GM08714 (cell line): Measurements from ENCODE around the gene DNAJC1.

Source experiments
- H3K4me3 ChIP-seq: fragments of 200-500 bp; sonication (Bioruptor generic); 2 replicates; pipeline ENCODE4 v1.5.1; 2014; ENCODE audit warnings: mild to moderate bottlenecking, low read length, inconsistent platforms
- ZNF274 ChIP-seq: IDR thresholded peaks from 2 replicates; pipeline ENCODE4 v1.6.1; 2012; ENCODE audit warnings: mild to moderate bottlenecking, low read depth, low read length

DNAJC1 gene

DNA sequence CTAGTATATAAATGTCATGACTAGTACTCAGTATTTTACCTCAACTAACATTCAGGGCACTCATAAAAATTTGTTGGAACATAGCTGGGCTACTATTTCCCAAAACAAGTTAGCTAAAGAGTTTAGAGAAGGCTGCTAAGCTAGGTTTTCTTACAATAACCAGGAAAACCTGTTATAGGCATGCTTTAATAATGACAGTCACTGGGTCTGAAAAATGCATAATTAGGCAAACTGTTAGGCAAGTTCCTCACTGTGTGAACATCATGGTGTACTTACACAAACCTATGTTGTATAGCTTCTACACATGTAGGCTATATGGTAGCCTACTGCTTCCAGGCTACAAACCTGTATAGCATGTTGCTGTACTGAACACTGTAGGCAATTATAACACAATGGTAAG, 79.0 kb downstream of the DNAJC1 start:
- H3K4me3 ChIP-seq = no peak overlapping the region
- no peak for TF ChIP-seq ZNF274

DNA sequence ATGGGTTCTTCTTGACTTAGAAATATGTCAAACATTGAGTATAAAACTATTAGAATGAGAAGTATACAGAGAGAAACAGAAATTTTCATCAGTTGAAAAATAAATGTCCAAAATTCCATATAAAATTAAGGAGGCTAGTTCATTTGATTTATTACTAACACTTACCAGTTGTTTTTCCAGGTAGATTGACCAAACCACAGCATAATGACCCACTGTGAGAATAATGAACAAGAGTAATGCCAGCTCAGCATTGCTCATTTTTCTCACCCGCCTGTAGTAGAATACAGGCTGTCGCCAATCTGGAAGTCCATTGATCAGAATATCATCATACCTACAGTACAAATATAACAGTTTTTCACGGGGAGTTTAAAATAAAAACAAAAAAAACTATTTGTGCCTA, 82.9 kb downstream of the DNAJC1 start:
- TF ChIP-seq ZNF274 = no peak

DNA sequence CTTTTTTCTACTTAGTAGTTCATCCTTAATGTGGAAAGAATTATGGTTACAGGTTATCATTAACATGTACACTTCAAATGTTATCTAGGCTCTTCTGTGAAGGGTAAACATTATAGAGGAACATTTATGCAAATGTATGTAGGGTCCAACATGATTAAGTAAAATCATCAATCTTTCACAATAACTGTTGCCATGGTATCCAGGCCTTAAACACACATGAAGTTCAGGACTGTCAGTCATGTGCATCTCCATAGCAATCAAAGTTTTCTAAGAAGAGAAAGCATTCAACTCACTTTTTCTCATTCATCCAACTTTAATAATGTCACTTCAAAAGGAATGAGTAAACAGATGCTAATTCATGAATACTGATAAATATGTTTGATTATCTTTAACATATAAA, 83.6 kb downstream of the DNAJC1 start:
- no peak for TF ChIP-seq ZNF274
- H3K4me3 ChIP-seq = no peak overlapping the region

More for the DNA sequence above, 82.9 kb downstream of the DNAJC1 start:
- no peak overlapping the region for H3K4me3 ChIP-seq

DNA sequence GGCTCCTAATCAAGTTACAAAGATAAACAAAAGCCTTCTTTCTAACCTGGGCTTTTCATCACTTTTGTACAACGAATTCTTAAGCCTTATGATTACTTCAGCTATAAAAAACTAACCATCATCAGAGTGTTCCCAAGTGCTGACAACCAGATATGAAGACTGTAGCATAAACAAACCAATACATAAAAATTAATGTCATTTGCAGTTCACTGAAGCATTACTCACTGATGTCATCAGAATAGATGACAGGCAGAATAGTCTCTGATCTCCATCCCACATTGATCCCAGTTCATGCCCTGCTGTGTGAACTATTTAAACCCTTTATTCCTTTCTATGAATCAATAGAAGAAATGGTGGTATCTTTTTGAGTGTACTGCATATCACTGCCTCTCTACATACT, 84.4 kb downstream of the DNAJC1 start:
- no peak overlapping the region for H3K4me3 ChIP-seq
- TF ChIP-seq ZNF274 = no peak

DNA sequence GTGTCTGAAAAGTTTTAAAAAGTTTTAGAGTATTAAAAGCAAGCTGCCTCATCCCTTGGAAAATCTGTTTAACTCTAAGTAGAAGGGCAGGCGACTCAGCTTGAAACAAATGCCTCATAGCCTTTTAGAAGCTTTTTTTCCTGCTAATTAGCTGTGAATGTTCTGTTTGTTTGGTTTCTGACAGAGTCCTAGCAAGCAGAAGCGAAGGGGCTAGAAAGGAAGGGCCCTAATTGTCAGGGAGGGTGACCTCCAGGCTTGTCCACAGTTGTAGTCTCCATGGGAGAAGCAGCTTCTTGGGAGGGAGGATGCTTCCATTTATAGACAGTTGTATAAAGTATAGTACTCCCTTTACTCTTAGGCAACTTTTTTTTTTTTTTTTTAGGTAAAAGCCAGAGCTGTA, 90.9 kb downstream of the DNAJC1 start:
- no peak overlapping the region for H3K4me3 ChIP-seq
- TF ChIP-seq ZNF274 = no peak

DNA sequence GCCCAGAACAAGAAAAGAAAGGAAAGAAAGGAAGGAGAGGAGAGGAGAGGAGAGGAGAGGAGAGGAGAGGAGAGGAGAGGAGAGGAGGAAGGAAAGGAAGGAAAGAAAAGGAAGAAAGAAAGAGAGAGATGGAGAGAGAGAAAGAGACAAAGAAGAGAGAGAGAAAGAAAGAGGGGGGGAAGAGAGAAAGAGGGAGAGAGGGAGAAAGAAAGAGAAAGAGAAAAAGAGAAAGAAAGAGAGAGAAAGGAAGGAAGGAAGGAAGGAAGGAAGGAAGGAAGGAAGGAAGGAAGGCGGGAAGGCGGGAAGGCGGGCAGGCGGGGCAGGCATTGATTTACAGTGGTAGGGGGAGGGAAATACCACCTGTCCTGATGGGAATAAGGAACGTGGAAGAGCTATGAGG, 92.7 kb downstream of the DNAJC1 start:
- TF ChIP-seq ZNF274 = no peak
- no peak overlapping the region for H3K4me3 ChIP-seq

DNA sequence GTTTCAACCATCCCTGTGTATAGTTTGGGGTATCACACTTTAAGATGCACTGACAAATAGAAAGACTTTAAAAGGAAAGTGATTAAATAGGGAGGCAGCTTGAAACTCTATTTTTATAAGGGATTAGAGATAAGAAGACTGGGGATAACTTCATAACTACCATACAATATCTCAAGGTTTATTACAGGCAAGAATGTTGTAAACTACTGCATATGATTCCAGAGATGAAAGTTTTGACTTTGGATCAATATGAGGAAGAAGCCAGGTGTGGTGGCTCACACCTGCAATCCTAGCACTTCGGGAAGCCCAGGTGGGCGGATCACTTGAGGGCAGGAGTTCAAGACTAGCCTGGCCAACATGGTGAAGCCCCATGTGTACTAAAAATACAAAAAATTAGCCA, 96.1 kb downstream of the DNAJC1 start:
- TF ChIP-seq ZNF274 = no peak
- no peak overlapping the region for H3K4me3 ChIP-seq

DNA sequence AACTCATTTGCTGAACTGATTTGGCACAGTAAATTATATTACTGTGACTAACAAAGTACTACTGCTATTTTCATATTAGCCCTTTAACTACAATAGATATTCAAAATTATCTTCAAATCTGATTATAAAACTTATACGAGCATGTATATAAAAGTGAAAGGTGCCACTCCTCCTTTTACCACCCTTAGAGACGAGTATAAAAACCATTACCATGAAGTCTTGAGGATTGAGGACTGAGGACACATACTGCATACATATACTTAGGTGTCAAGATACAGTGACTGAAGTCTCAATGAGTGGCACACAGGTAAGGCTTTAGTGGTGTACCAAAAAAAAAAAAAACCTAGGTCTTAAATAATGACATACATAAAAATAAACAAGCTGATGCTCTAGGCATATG, 98.6 kb downstream of the DNAJC1 start:
- TF ChIP-seq ZNF274 = no peak
- no peak overlapping the region for H3K4me3 ChIP-seq

DNA sequence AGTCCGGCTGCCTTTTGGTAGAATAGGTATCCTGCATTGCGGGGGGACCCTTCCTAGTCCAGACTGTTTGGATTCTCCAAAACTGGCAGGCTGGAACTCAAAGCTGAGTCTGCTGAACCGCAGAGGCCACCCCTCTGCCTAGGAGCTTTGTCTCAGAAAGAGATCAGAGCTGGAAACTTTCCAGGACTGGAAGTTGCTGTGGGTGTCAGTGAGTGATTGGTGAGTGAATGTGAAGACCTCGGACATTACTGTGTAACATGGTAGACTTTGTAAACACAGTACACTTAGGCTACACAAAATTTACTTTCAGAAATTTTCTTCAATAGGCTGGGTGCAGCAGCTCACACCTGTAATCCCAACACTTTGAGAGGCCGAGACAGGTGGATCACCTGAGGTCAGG, 103.8 kb downstream of the DNAJC1 start:
- no peak overlapping the region for H3K4me3 ChIP-seq
- no peak for TF ChIP-seq ZNF274

DNA sequence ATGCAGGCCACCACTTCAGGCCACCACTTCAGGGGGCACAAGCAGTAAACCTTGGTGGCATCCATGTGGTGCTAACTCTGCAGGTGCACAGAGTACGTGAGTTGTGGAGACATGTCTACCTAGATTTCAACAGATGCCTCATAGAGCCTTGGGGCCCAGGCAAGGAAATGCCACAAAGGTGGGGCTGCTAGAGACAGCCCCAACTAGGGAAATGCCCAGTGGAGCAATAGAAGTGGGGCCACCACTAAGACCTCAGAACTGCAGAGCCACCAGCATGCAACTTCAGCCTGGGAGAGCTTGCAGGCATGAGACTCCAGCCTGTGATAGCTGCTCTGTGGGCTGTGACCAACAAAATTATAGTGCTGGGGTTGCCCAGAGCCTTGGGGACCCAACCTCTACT, 107.6 kb downstream of the DNAJC1 start:
- no peak for TF ChIP-seq ZNF274
- H3K4me3 ChIP-seq = no peak overlapping the region

DNA sequence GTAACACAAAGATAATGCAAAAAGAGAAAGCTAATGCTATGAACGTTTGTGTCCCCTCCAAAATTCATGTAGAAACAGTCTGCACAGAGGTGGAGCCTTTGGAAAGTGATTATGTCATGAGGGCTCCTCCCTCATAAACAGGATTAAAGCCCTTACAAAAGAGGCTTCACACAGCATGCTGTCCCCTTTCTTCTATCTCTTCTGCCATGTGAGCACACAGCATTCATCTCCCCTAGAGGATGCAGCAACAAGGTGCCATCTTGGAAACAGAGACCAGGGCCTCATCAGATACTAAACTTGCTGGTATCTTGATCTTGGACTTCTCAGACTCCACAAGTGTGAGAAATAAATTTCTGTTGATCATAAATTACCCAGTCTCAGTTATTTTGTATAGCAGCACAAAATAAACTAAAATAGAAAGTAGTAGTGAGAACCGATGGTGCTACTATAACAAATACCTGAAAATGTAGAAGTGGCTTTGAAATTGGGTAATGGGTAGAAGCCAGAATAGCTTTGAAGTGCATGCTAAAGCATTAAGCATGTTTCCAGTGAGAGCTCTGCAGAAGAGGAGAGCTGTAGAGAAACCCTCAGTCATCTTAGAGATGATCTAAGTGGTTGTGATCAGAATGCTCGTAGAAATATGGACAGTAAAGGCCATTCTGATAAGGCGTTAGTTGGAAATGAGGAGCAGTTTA, 108.7 kb downstream of the DNAJC1 start:
- no peak for TF ChIP-seq ZNF274
- H3K4me3 ChIP-seq = no peak overlapping the region

DNA sequence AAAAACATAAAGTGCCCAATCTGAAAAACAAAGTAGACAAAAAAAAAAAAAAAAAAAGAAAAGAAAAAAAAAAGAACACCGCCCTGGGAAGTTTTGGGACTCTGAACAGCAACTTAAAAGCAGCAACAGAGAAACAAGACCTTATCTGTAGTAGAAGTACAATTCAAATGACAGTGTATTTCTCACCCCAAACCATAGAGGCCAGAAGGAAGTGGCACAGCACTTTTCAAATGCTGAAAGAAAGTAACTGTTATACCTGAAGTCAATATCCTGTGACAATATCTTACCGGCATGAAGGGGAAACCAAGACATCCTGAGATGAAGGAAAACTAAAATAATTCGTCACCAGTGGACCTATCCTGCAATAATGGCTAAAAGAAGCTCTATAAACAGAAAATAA, 112.1 kb downstream of the DNAJC1 start:
- H3K4me3 ChIP-seq = no peak overlapping the region
- no peak for TF ChIP-seq ZNF274

DNA sequence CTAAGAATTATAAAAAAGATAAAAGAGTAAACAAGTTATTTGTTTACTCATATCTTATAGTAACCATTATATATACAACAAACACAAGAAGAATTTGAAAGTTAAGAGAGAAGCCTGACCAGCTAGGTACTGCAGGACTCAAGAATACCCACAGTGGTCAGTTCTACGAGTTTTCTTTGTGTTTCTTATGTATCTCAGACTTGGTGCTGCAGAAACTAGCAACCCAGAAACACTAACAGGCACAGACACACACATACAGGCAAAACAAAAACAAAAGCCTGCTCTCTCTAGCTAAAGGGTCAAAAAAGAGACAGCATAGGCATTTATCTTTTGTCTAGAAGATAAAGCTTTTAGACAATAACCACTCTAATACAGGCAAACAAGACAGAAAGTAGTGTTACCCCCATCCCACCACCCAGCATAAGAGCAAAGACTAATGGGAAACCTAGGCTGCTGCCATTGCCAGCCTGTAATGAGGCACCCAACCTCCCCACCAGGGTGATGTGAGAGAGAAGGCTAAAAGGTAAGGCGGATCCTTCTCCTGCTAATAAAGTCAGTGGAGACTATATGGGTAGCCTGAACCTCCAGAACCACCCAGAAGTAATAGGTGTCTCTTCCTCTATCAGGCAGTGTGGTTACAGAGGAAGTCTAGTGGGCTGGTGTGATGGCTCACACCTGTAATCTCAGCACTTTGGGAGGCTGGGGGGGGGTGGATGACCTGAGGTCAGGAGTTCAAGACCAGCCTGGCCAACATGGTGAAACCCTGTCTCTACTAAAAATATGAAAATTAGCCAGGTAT, 113.9 kb downstream of the DNAJC1 start:
- no peak overlapping the region; the same call in 1 of the 2 replicates for H3K4me3 ChIP-seq
- no peak for TF ChIP-seq ZNF274

DNA sequence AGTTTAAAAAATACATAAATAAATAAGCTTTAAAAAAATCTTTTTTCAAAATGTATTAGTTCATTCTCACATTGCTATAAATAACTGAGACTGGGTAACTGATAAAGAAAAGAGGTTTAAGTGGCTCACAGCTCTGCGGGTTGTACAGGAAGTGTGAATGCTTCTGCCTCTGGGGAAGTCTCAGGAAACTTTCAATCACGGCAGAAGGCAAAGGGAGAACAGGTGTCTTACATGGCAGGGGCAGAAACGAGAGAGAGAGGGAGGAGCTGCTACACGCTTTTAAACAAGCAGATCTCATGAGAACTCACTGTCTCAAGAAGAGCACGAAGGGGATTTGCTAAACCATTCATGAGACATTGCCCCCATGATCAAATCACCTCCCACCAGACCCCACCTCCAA, 114.6 kb downstream of the DNAJC1 start:
- no peak overlapping the region for H3K4me3 ChIP-seq
- no peak for TF ChIP-seq ZNF274

DNA sequence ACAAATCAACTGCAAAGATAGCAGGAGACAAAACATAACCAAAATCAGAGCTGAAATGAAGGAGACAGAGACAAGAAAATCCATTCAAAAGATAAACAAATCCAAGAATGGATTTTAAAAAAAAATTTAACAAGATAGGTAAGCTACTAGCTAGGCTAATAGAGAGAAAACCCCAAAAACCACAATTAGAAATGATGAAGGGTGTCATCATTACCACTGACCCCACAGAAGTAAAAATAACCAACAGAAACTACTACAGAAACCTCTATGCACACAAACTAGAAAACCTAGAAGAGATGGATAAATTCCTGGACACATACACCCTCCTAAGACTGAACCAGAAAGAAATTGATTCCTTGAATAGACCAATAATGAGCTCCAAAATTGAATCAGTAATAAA, 117.6 kb downstream of the DNAJC1 start:
- H3K4me3 ChIP-seq = no peak overlapping the region
- no peak for TF ChIP-seq ZNF274
